ENCODE measurements around the gene KDM4C. TPM values are rescaled to one million over a fixed set of nuclear protein-coding genes. Genes with fewer than 3 reads are reported as not detected.
"Not testable (repeated sequence)": the region's sequence is repeated elsewhere in the genome, so short reads cannot be mapped to it uniquely, and the experiment has no call there.

Gene KDM4C
- total RNA-seq, 2 donors from 2014 or later, result 66.2 to 68.7 TPM

GRCh38 chr9:7030943-7031342 is 273.2 kb downstream of the KDM4C start:
- not testable (repeated sequence) for H3K4me1 Mint-ChIP-seq (ENCODE audit: low read depth in 2 of 2); H3K9me3 Mint-ChIP-seq; H3K4me3 Mint-ChIP-seq; H3K27ac Mint-ChIP-seq; H3K27me3 Mint-ChIP-seq; ATAC-seq; DNase-seq (ENCODE audit: low spot score)
- peaks cover 20% of the 10 kb centered on the region for H3K36me3 Mint-ChIP-seq

- Mint-ChIP-seq H3K27ac (no peak overlapping the region), H3K36me3 (peaks cover 12% of the 10 kb centered on the region), H3K4me3 (no peak overlapping the region), H3K27me3 (no peaks in the 10 kb centered on the region), H3K9me3 (no peaks in the 10 kb centered on the region), H3K4me1 (ENCODE audit: low read depth in 2 of 2) (peaks cover 0 to 4% of the 10 kb centered on the region in 2 donors)
- DNase-seq (ENCODE audit: low spot score), result no peak
- ATAC-seq, result no peak
Observed at GRCh38 chr9:7033076-7034045, 275.6 kb downstream of the KDM4C start.

GRCh38 chr9:7037176-7037575 is 279.4 kb downstream of the KDM4C start:
- no peaks in the 10 kb centered on the region for H3K9me3 Mint-ChIP-seq
- no peaks in the 10 kb centered on the region for H3K27me3 Mint-ChIP-seq
- no peak for DNase-seq (ENCODE audit: low spot score)
- no peak overlapping the region for H3K4me3 Mint-ChIP-seq
- no peak overlapping the region for H3K27ac Mint-ChIP-seq
- no peak for ATAC-seq
- peaks cover 2 to 4% of the 10 kb centered on the region in 2 donors for H3K4me1 Mint-ChIP-seq (ENCODE audit: low read depth in 2 of 2)
- H3K36me3 Mint-ChIP-seq, result peaks cover 12% of the 10 kb centered on the region

GRCh38 chr9:7042124-7042523 is 284.4 kb downstream of the KDM4C start:
- no peak overlapping the region for H3K4me3 Mint-ChIP-seq
- peaks cover 6% of the 10 kb centered on the region for H3K36me3 Mint-ChIP-seq
- H3K9me3 Mint-ChIP-seq, result no peaks in the 10 kb centered on the region
- no peak for DNase-seq (ENCODE audit: low spot score)
- H3K27me3 Mint-ChIP-seq, result no peaks in the 10 kb centered on the region
- peaks cover 27 to 31% of the 10 kb centered on the region in 2 donors for H3K4me1 Mint-ChIP-seq (ENCODE audit: low read depth in 2 of 2)
- no peak for ATAC-seq
- H3K27ac Mint-ChIP-seq, result no peak overlapping the region

GRCh38 chr9:7045361-7045760 is 287.6 kb downstream of the KDM4C start:
- H3K27me3 Mint-ChIP-seq, result no peaks in the 10 kb centered on the region
- no peaks in the 10 kb centered on the region for H3K9me3 Mint-ChIP-seq
- H3K27ac Mint-ChIP-seq, result no peak overlapping the region
- DNase-seq (ENCODE audit: low spot score) (no peak), ATAC-seq (no peak)
- H3K36me3 Mint-ChIP-seq, result peaks cover 15% of the 10 kb centered on the region
- peaks cover 28 to 31% of the 10 kb centered on the region in 2 donors for H3K4me1 Mint-ChIP-seq (ENCODE audit: low read depth in 2 of 2)
- H3K4me3 Mint-ChIP-seq, result peak overlapping the region; percentile 4

GRCh38 chr9:7051711-7052110 is 293.9 kb downstream of the KDM4C start:
- peaks cover 19% of the 10 kb centered on the region for H3K36me3 Mint-ChIP-seq
- no peaks in the 10 kb centered on the region for H3K27me3 Mint-ChIP-seq
- no peak overlapping the region for H3K27ac Mint-ChIP-seq
- ATAC-seq (no peak), DNase-seq (ENCODE audit: low spot score) (no peak)
- peaks cover 10 to 15% of the 10 kb centered on the region in 2 donors for H3K4me1 Mint-ChIP-seq (ENCODE audit: low read depth in 2 of 2)
- no peaks in the 10 kb centered on the region for H3K9me3 Mint-ChIP-seq
- H3K4me3 Mint-ChIP-seq, result no peak overlapping the region

GRCh38 chr9:7053903-7054302 is 296.1 kb downstream of the KDM4C start:
- Mint-ChIP-seq H3K27me3 (no peaks in the 10 kb centered on the region), H3K4me3 (no peak overlapping the region), H3K27ac (no peak overlapping the region), H3K36me3 (peaks cover 13% of the 10 kb centered on the region), H3K4me1 (ENCODE audit: low read depth in 2 of 2) (peaks cover 8 to 15% of the 10 kb centered on the region in 2 donors), H3K9me3 (no peaks in the 10 kb centered on the region)
- DNase-seq (ENCODE audit: low spot score) (no peak), ATAC-seq (no peak)

GRCh38 chr9:7055171-7055903 is 297.6 kb downstream of the KDM4C start:
- H3K27ac Mint-ChIP-seq, result peak overlapping the region in 1 of 2 donors; percentile 68
- no peak for ATAC-seq
- DNase-seq (ENCODE audit: low spot score), result no peak

GRCh38 chr9:7056254-7056653 is 298.5 kb downstream of the KDM4C start:
- ATAC-seq, result no peak

More at GRCh38 chr9:7055171-7055903, 297.6 kb downstream of the KDM4C start:
- peaks cover 8 to 15% of the 10 kb centered on the region in 2 donors for H3K4me1 Mint-ChIP-seq (ENCODE audit: low read depth in 2 of 2)
- no peaks in the 10 kb centered on the region for H3K27me3 Mint-ChIP-seq
- no peaks in the 10 kb centered on the region for H3K9me3 Mint-ChIP-seq
- no peak overlapping the region for H3K4me3 Mint-ChIP-seq
- peaks cover 5% of the 10 kb centered on the region for H3K36me3 Mint-ChIP-seq

GRCh38 chr9:7058473-7058872 is 300.7 kb downstream of the KDM4C start:
- H3K27ac Mint-ChIP-seq, result no peak overlapping the region
- H3K27me3 Mint-ChIP-seq, result no peaks in the 10 kb centered on the region
- DNase-seq (ENCODE audit: low spot score), result no peak
- H3K4me3 Mint-ChIP-seq, result no peak overlapping the region
- H3K4me1 Mint-ChIP-seq (ENCODE audit: low read depth in 2 of 2), result peaks cover 3 to 9% of the 10 kb centered on the region in 2 donors
- no peaks in the 10 kb centered on the region for H3K36me3 Mint-ChIP-seq
- no peaks in the 10 kb centered on the region for H3K9me3 Mint-ChIP-seq
- no peak for ATAC-seq

More at GRCh38 chr9:7056254-7056653, 298.5 kb downstream of the KDM4C start:
- no peaks in the 10 kb centered on the region for H3K27me3 Mint-ChIP-seq
- peaks cover 5% of the 10 kb centered on the region for H3K36me3 Mint-ChIP-seq
- no peak overlapping the region for H3K4me3 Mint-ChIP-seq
- peak overlapping the region in 1 of 2 donors; percentile 68 for H3K27ac Mint-ChIP-seq
- no peaks in the 10 kb centered on the region for H3K9me3 Mint-ChIP-seq
- no peak for DNase-seq (ENCODE audit: low spot score)
- H3K4me1 Mint-ChIP-seq (ENCODE audit: low read depth in 2 of 2), result peaks cover 8 to 15% of the 10 kb centered on the region in 2 donors

GRCh38 chr9:7067169-7067568 is 309.4 kb downstream of the KDM4C start:
- no peaks in the 10 kb centered on the region for H3K27me3 Mint-ChIP-seq
- H3K4me3 Mint-ChIP-seq, result no peak overlapping the region
- H3K36me3 Mint-ChIP-seq, result peaks cover 4% of the 10 kb centered on the region
- DNase-seq (ENCODE audit: low spot score) (no peak), ATAC-seq (no peak)
- H3K27ac Mint-ChIP-seq, result no peak overlapping the region
- no peaks in the 10 kb centered on the region for H3K9me3 Mint-ChIP-seq
- H3K4me1 Mint-ChIP-seq (ENCODE audit: low read depth in 2 of 2), result no peaks in the 10 kb centered on the region

- Mint-ChIP-seq H3K27me3 (no peaks in the 10 kb centered on the region), H3K4me1 (ENCODE audit: low read depth in 2 of 2) (no peaks in the 10 kb centered on the region), H3K9me3 (no peaks in the 10 kb centered on the region), H3K36me3 (peaks cover 9% of the 10 kb centered on the region), H3K27ac (no peak overlapping the region), H3K4me3 (no peak overlapping the region)
- ATAC-seq (no peak), DNase-seq (ENCODE audit: low spot score) (no peak)
Observed at GRCh38 chr9:7071916-7072315, 314.1 kb downstream of the KDM4C start.

- no peaks in the 10 kb centered on the region for H3K9me3 Mint-ChIP-seq
- H3K27me3 Mint-ChIP-seq, result no peaks in the 10 kb centered on the region
- H3K36me3 Mint-ChIP-seq, result peaks cover 13% of the 10 kb centered on the region
- no peak overlapping the region for H3K27ac Mint-ChIP-seq
- DNase-seq (ENCODE audit: low spot score), result no peak
- H3K4me1 Mint-ChIP-seq (ENCODE audit: low read depth in 2 of 2), result no peaks in the 10 kb centered on the region
- ATAC-seq, result no peak
- no peak overlapping the region for H3K4me3 Mint-ChIP-seq
Observed at GRCh38 chr9:7073706-7074105, 315.9 kb downstream of the KDM4C start.

- ATAC-seq (no peak), DNase-seq (ENCODE audit: low spot score) (no peak)
- Mint-ChIP-seq H3K27ac (no peak overlapping the region), H3K4me1 (ENCODE audit: low read depth in 2 of 2) (no peaks in the 10 kb centered on the region), H3K27me3 (no peaks in the 10 kb centered on the region), H3K9me3 (no peaks in the 10 kb centered on the region), H3K4me3 (no peak overlapping the region), H3K36me3 (peaks cover 13% of the 10 kb centered on the region)
Observed at GRCh38 chr9:7075154-7075553, 317.4 kb downstream of the KDM4C start.

Data from natural killer cell treated with Interleukin-12 subunit alpha and Interleukin-12 subunit beta and Interleukin-15 and Interleukin-18, amount 100 ng/mL, for 72 hours (primary cell).